Sigmoid colon (tissue), 7 donors: ENCODE measurements around the gene RETREG1. TPM values are rescaled to one million over a fixed set of nuclear protein-coding genes. Genes with fewer than 3 reads are reported as not detected.

Source experiments
- DNase-seq: peaks from one replicate; pipeline ENCODE4 v3.0.0-alpha.2; 2019
- H3K27ac ChIP-seq, 4 donors: fragments of 200-600 bp; sonication (generic); one replicate each; pipeline ENCODE4 v1.5.1; 2016 to 2019; ENCODE audit warnings: mild to moderate bottlenecking in 1 of 4
- H3K27me3 ChIP-seq, 3 donors: fragments of 200-600 bp; sonication (generic); one replicate each; pipeline ENCODE4 v1.5.1; 2019; ENCODE audit warnings: mild to moderate bottlenecking in 1 of 3
- H3K36me3 ChIP-seq, 4 donors: fragments of 200-600 bp; sonication (generic); one replicate each; pipeline ENCODE4 v1.5.1; 2016 to 2019
- H3K4me1 ChIP-seq, 4 donors: fragments of 200-600 bp; sonication (generic); one replicate each; pipeline ENCODE4 v1.5.1; 2017 to 2019
- H3K4me3 ChIP-seq, 4 donors: fragments of 200-600 bp; sonication (generic); one replicate each; pipeline ENCODE4 v1.5.1; 2017 to 2019; ENCODE audit warnings: mild to moderate bottlenecking in 2 of 4, moderate library complexity in 1 of 4
- H3K9me3 ChIP-seq, 4 donors: fragments of 200-600 bp in 3 of 4; sonication (generic) in 3 of 4; one replicate each; pipeline versions ENCODE4 v1.5.1 to v1.6.1; 2013 to 2019
- EP300 ChIP-seq, 4 donors: sonication (generic); formaldehyde crosslinking; IDR thresholded peaks; one replicate each; pipeline ENCODE4 v1.6.1; 2017; ENCODE audit warnings: antibody characterized with exemption in 4 of 4
- POLR2A ChIP-seq, 2 donors: fragments of 450-650 bp; IDR thresholded peaks; one replicate each; pipeline ENCODE4 v1.6.1; 2016; ENCODE audit warnings: antibody characterized with exemption in 2 of 2, mild to moderate bottlenecking in 2 of 2, moderate library complexity in 2 of 2
- POLR2AphosphoS5 ChIP-seq, 4 donors: sonication (generic); formaldehyde crosslinking; IDR thresholded peaks; one replicate each; pipeline ENCODE4 v1.6.1; 2017; ENCODE audit warnings: antibody characterized with exemption in 4 of 4
- WGBS, 2 donors: extraction: QIAGEN DNeasy Blood & Tissue Kit; methylation state at CpG; one replicate each; pipeline ENCODE4 v1.1.7; 2013; 5-methylcytosine and 5-hydroxymethylcytosine counted together
- intact Hi-C: fragments of 100-400 bp; cut with DNase I; formaldehyde crosslinking; loops from one replicate; pipeline ENCODE4 v1.15.1; 2023
- polyA plus RNA-seq, 3 donors: library from polyadenylated mRNA; stranded (reverse); fragments of 200-250 nt; gene quantifications; one replicate each; pipeline ENCODE4 v1.2.3, GENCODE V29; 2013
- total RNA-seq, 4 donors: library from RNA; depleted of rRNA; stranded (reverse); fragments of >200 nt; gene quantifications; one replicate each; pipeline ENCODE4 v1.1.0, GENCODE V29; 2016
- TF ChIP-seq, protein P1 (sequence below), 4 experiments: fragments of 450-650 bp in 3 of 4; fragments of 200-600 bp in 1 of 4; IDR thresholded peaks; one replicate each; pipeline ENCODE4 v1.5.1; 2016 to 2019; ENCODE audit warnings: antibody characterized with exemption in 4 of 4, mild to moderate bottlenecking in 3 of 4, moderate library complexity in 2 of 4
- donor health status: healthy with polysubstance abuse.
- donor health status: Bipolar disorder and iron deficiency.
- donor health status: healthy.

RETREG1 gene
- total and polyA plus RNA-seq, 7 donors = 10.8 to 21.2 (median 14.6) TPM

DNA sequence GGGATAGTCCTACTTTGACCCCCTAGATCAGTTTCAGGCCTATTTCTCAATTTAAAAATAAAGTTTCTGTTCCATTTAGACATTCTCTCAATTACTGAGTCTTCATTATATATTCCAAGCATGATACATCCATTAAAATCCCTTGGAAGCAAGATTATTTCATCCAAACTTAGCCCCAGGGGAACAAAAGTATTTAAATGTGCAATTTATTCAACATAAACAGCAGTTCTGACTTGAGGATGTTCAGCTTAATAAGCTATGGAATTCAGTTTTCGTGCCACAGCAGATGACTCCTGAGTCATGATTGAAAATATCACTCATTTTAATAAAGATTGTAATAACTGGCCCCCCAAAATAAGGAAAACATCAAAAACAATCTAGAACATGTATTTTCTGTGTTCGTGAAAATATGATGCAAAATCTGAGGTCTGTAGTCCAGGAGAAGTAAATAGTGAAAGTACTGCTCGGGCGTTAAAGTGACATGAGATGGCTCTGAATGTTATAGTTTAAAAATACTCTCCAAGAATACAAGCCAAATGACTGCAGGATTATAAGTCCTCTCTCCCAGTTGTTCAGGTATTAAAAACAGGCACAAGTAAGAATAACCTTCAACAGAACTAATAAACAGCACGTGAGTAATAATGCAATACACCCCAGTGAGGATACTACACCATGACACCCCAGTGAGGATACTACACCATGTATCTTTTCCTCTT lies 67.1 kb downstream of the RETREG1 start:
- H3K36me3 ChIP-seq = no peaks in the 10 kb centered on the region
- TF ChIP-seq, protein P1, sequence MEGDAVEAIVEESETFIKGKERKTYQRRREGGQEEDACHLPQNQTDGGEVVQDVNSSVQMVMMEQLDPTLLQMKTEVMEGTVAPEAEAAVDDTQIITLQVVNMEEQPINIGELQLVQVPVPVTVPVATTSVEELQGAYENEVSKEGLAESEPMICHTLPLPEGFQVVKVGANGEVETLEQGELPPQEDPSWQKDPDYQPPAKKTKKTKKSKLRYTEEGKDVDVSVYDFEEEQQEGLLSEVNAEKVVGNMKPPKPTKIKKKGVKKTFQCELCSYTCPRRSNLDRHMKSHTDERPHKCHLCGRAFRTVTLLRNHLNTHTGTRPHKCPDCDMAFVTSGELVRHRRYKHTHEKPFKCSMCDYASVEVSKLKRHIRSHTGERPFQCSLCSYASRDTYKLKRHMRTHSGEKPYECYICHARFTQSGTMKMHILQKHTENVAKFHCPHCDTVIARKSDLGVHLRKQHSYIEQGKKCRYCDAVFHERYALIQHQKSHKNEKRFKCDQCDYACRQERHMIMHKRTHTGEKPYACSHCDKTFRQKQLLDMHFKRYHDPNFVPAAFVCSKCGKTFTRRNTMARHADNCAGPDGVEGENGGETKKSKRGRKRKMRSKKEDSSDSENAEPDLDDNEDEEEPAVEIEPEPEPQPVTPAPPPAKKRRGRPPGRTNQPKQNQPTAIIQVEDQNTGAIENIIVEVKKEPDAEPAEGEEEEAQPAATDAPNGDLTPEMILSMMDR (IDR thresholded peaks at IDR 0.05) = no peak
- TF ChIP-seq POLR2AphosphoS5 (IDR thresholded peaks at IDR 0.05) (no peak), POLR2A (IDR thresholded peaks at IDR 0.05) (no peak), EP300 (IDR thresholded peaks at IDR 0.05) (no peak)
- peak overlapping the region in 1 of 4 donors; percentile 22 for H3K27ac ChIP-seq
- no peaks in the 10 kb centered on the region for H3K27me3 ChIP-seq
- 85 to 86% methylated on average over 5 of the region's 5 CpGs for WGBS, 2 donors
- intact Hi-C loops = loop anchor here (5.0 kb wide), 1 partner anchor 57 kb away; no protein-coding TSS in a partner anchor
- peak overlapping the region in 1 of 4 donors; percentile 1 for H3K4me3 ChIP-seq
- H3K4me1 ChIP-seq = peaks cover 0 to 11% (median 10%) of the 10 kb centered on the region in 4 donors
- H3K9me3 ChIP-seq = no peaks in the 10 kb centered on the region
- DNase-seq = no peak

DNA sequence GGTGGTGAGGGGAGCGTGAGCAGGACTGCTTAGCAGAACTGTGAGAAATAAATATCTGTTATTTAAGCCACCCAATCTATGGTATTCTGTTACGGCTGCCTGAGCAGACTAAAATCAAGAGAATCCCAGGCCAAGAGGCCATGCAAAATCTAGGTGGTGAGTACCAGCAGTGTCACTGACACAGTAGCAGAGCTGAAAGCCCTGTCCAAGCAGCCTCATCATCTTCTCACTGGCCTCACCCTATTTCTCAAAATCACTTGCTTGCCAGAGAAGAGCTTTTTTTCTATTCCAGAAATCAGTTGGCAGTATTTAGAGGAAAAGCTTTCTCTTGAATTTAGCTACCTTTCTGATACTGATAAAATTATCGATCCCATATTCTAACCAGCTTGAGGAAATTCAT lies 68.0 kb downstream of the RETREG1 start:
- Histone ChIP-seq H3K36me3 (no peaks in the 10 kb centered on the region), H3K9me3 (no peaks in the 10 kb centered on the region), H3K4me3 (no peak overlapping the region), H3K27ac (no peak overlapping the region), H3K4me1 (peaks cover 0 to 11% (median 10%) of the 10 kb centered on the region in 4 donors), H3K27me3 (no peaks in the 10 kb centered on the region)
- TF ChIP-seq POLR2AphosphoS5 (IDR thresholded peaks at IDR 0.05) (no peak), POLR2A (IDR thresholded peaks at IDR 0.05) (no peak), EP300 (IDR thresholded peaks at IDR 0.05) (no peak)
- TF ChIP-seq, protein P1 (IDR thresholded peaks at IDR 0.05) = no peak
- no peak for DNase-seq
- WGBS, 2 donors = 79 to 93% methylated on average over 3 of the region's 3 CpGs
- intact Hi-C loops = no loop called here

DNA sequence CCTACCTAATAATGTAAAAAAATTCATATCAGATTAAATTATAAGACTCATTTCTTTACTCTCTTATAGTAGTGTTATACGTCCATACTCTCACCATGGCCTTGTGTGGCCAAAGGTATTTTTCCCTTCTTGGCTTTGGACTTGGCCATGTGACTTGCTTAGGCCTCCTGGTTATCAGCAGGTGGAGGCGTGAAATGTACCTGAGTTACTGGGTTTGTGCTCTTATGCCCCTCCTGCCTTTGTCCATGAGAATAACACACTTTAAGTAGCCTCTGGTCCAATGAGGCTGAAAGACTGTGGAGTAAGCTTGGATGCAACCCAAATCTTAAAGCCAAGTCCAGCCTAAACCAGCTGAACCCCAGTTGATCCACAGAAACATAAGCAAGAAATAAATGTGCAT lies 68.7 kb downstream of the RETREG1 start:
- no peak overlapping the region for H3K27ac ChIP-seq
- H3K9me3 ChIP-seq = no peaks in the 10 kb centered on the region
- H3K36me3 ChIP-seq = no peaks in the 10 kb centered on the region
- WGBS, 2 donors = 72 to 91% methylated on average over 2 of the region's 2 CpGs
- H3K4me1 ChIP-seq = peaks cover 0 to 11% (median 9%) of the 10 kb centered on the region in 4 donors
- intact Hi-C loops = no loop called here
- TF ChIP-seq POLR2A (IDR thresholded peaks at IDR 0.05) (no peak), EP300 (IDR thresholded peaks at IDR 0.05) (no peak), POLR2AphosphoS5 (IDR thresholded peaks at IDR 0.05) (no peak)
- TF ChIP-seq, protein P1 (IDR thresholded peaks at IDR 0.05) = no peak
- H3K27me3 ChIP-seq = no peaks in the 10 kb centered on the region
- no peak overlapping the region for H3K4me3 ChIP-seq
- DNase-seq = no peak

DNA sequence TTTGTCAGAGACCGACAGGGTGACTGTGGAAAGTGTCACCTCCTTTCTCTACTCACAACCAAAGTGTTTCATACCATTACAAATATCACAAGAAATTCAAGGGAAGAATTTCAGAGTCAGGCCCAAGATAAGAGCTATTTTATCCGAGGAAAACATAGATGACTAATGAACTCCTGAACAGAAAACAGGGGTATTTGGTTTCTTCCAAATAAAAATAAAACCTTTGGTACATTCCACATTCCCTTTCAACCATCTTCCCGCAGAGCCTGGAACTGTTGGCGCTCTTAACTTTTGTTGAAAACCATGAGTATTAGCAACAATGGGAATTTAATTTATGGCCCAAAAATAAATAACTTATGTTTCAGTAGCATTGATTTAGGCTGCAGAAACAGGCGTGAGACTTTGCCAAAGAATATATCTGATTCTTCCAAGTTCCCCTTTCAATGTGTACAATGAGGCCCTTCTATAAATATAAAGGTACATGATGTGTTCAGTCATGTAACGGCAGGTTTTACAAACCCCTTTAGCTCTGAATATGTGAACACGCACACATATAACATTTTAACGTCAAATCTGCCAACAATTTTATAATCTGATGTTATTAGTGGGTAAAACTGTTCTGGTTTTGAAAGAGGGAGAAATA lies 69.5 kb downstream of the RETREG1 start:
- H3K36me3 ChIP-seq = no peaks in the 10 kb centered on the region
- no peak for TF ChIP-seq POLR2AphosphoS5 (IDR thresholded peaks at IDR 0.05)
- no peak for TF ChIP-seq EP300 (IDR thresholded peaks at IDR 0.05)
- TF ChIP-seq, protein P1 (IDR thresholded peaks at IDR 0.05) = no peak
- TF ChIP-seq POLR2A (IDR thresholded peaks at IDR 0.05) = no peak
- H3K9me3 ChIP-seq = no peaks in the 10 kb centered on the region
- no peaks in the 10 kb centered on the region for H3K27me3 ChIP-seq
- no peak for DNase-seq
- H3K4me3 ChIP-seq = no peak overlapping the region
- H3K27ac ChIP-seq = no peak overlapping the region
- H3K4me1 ChIP-seq = peaks cover 0 to 8% (median 2%) of the 10 kb centered on the region in 4 donors
- WGBS, 2 donors = 88 to 91% methylated on average over 8 of the region's 8 CpGs
- intact Hi-C loops = no loop called here
